NCI-H2081 treated with DMSO at 0.1 percent for 48 hours (cell line): Measurements from ENCODE around the gene GPR84.
A peak's percentile ranks its signal among the peaks of the same experiment; 100 is the strongest.
"Not testable (repeated sequence)": the region's sequence is repeated elsewhere in the genome, so short reads cannot be mapped to it uniquely, and the experiment has no call there.

Source experiments
- DNase-seq: peaks from one replicate; lab custom pipeline; 2025; lab: John Stamatoyannopoulos, UW

GPR84 gene

GRCh38 chr12:54355104-54355815 lies 9.0 kb downstream of the GPR84 start:
- DNase-seq, result no peak

GRCh38 chr12:54354271-54354670 lies 10.0 kb downstream of the GPR84 start:
- DNase-seq, result not testable (repeated sequence)

- peak; percentile 36 for DNase-seq
These were observed 11.1 kb downstream of the GPR84 start for GRCh38 chr12:54352891-54353874.

GRCh38 chr12:54352022-54352531 lies 12.2 kb downstream of the GPR84 start:
- peak; percentile 80 for DNase-seq

GRCh38 chr12:54351341-54351740 lies 12.9 kb downstream of the GPR84 start:
- no peak for DNase-seq

- no peak for DNase-seq
These were observed 13.5 kb downstream of the GPR84 start for GRCh38 chr12:54350743-54351142.

DNA sequence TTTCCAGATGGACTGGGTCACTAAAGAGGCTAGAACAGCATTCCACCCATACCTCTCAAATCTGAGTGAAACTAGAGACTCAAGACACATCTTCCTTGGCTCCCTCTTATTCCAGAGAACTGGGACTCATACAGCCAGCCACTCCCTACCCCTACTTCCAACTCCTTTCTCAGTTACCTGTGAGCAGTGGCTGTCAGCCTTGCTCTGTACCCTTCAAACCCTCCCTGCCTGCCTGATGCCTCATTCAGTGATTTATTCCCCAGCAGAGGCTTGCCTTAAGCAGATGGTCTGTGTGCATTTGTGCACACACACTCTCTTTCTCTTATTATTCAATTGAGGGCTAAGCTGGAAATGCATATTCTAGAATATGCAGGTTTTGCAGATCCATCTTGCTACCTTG lies 14.6 kb downstream of the GPR84 start:
- no peak for DNase-seq

DNA sequence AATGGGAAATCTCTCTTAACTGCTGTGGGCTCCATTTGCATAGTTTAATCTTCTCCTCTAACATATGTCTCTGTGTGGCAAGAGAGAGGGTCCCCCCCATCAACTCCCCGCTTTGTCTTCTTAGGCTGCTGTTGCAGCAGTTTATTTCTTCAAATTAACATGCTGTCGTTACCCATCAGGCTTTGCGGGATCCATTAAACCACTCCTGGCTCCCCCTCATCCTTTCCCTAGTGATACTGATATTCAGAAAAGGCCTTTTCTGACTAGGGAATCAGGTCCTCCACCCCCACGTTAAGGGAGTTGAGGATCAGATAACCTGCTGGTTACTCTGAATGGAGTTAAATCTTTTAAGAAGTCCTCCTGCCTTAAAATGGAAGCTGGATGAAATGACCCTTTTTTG lies 15.2 kb downstream of the GPR84 start:
- DNase-seq, result no peak

DNA sequence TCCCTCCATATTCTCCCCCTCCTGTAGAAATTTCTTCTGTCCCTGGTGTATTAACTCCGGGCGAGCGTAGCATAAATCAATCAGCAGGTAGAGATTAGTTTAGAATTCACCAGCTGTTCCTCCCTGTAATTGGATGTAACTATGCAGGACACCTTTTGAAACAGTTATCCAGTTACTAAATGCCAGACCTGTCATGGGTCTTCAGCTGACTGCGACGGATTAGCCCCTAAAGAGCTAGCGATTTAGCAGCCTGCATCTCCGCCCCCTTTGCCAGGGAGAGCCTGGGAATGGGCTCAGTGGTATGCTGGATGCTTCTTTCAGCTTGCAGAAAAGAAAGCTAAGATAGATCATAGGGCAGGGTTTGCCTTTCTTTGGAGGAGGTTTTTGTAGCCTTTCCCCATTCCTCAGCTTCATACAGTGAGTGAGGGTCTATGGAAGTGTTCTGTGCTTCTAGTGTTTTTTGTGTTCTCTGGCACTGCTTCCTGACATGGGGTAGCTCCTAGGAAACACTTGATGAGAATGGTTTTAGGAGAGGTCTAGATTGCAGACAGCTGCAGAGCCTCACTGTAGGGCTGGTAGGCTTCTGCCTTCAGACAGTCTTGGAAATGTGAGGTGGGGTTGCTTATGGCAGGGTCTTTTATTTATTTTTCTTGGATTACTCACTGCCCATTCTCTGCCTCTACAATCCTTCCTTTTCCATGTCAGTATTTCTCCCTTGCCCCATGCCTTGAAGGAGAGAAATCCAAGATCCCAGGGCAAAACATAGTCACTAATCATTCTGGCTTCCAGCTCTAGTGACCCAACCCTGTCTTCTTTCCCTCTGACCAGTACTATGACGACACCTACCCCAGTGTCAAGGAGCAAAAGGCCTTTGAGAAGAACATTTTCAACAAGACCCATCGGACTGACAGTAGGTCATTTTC lies 22.6 kb downstream of the GPR84 start:
- peak; percentile 55 for DNase-seq

- no peak for DNase-seq
These were observed 23.4 kb downstream of the GPR84 start for GRCh38 chr12:54340846-54341245.

DNA sequence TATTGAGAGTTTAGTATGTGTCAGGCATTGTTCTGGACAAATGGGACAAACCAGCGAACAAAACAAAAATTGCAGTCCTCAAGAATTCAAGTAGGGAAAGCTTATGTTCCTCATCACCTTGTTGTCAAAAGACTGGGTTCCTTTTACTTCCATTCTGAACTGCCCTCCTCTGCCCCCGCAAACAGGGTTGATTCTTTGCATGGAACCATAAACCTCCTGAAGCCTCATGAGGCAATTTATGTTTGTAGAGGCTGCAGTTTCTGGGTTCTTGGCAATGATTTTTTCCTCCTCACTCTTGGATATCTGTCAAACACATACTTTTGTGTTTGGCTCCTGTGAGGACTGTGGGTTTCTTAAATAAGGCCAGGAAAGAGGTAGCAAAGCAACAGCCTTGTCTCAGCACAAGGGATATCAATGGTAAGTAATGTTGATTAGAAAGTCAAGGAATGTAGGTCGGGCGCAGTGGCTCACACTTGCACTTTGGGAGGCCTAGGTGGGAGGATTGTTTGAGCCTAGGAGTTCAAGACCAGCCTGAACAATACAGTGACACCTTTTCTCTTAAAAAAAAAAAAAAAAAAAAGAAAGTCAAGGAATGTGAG lies 25.5 kb downstream of the GPR84 start:
- no peak for DNase-seq

DNA sequence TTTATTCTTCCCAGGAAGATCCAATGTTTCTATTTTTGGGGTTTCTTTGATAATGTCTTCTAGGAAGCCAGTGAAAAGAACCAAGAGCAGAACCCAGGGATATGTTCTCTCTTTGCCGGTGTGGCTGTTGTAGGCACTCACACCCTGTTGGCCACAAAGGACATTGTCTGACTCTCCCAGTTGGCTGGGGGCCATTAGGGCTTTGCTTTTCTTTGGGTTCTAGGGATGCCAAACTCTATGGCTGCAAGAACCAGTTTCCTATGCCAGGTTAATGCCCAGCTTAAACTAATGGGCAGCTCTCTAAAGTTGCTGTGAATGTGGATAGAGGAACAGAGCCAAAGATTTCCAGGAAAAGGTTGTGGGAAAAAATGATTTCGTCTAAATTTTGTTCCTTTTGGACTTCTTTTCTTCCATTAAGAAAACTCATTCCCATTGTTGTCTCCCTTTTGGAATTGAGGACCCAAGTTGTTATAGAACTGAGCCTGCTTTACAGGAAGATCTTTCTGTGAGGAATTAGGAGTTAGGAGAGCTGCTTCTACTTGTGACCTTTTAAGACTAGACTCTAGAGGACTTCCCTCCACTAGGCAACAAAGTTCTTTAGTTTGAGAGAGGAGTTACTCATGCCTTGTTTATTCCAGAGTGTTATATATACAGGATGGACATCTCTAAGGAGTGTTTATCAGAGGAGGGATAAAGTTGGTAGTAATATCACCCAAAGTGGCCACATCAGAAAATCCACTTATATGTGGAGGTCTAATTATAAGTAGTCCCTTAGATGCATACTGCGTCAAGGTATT lies 26.2 kb downstream of the GPR84 start:
- DNase-seq, result no peak

DNA sequence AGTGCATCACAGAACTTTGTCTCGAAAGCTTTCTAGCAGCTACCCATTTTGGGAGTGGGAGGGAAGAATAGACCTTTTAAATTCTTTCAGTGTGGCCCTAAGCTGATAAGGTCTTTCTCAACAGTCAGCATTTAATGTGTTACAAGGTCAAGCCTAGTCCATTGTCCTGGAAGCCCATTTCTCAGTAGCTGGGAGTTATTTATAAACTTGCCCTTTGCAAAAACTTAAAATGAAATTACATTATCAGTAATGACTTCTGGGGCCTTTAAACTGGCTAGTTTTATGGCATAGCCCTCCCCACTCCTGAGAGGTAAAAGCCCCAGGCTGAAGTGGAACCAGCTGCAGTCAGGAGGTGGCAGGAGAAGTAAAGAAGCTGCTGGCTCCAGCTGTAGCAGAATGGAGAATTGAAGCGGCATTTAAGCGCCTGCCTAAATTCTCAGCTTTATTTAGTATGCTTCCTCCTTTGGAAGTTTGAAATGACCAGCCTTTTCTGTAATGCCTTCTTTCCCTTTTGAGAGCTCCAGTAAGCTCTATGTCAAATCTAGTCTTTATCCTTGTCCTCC lies 26.9 kb downstream of the GPR84 start:
- no peak for DNase-seq

GRCh38 chr12:54333420-54334034 lies 30.8 kb downstream of the GPR84 start:
- DNase-seq, result no peak

- no peak for DNase-seq
These were observed 32.8 kb downstream of the GPR84 start for GRCh38 chr12:54331461-54331860.

GRCh38 chr12:54330442-54330841 lies 33.8 kb downstream of the GPR84 start:
- DNase-seq, result no peak

- DNase-seq, result no peak
These were observed 34.5 kb downstream of the GPR84 start for GRCh38 chr12:54329759-54330158.

- DNase-seq, result no peak
These were observed 35.5 kb downstream of the GPR84 start for GRCh38 chr12:54328595-54329337.
